NCI-H1694 (cell line): ENCODE data around the gene EPDR1.
"Not testable (repeated sequence)": the region's sequence is repeated elsewhere in the genome, so short reads cannot be mapped to it uniquely, and the experiment has no call there.

ENCODE experiments used
- DNase-seq: peaks from one replicate; lab custom pipeline; 2025; lab: John Stamatoyannopoulos, UW

EPDR1 gene

GRCh38 chr7:37928878-37929277 lies 8.4 kb downstream of the EPDR1 start:
- DNase-seq: no peak

DNA sequence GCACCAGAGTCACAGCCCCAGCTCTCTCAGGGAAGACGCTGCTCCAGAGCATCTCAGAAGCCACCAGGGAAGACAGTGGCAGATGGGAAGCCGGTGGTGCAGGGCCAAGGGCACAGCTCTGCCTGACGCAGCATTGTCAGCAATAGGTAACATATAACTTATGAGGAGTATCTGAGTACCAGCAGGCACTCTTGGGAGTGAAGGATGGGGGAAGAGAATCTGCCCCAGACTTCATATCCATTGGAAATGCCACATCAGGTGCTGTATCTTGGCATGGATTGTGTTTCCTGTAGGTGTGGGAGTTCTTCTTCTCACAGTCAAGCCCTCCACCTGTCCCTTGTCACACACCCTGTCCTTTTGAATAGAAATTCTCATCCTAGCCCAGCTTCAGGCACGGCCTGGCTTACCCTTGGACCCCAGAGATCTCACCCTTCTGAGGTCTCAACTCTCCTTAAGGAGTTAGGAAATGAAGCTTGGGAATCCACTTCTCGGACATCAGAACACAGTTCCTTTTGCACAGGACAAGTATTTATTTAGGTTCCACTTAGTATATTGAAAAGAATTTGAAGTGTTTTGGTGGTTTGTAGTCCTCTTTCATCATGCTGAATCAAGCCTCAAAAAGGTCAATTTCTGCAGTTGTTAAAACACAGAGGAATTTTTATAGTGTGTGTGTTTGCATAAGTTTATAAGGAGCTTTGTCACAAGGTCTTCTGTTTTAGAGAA lies 9.9 kb downstream of the EPDR1 start:
- no peak for DNase-seq

DNA sequence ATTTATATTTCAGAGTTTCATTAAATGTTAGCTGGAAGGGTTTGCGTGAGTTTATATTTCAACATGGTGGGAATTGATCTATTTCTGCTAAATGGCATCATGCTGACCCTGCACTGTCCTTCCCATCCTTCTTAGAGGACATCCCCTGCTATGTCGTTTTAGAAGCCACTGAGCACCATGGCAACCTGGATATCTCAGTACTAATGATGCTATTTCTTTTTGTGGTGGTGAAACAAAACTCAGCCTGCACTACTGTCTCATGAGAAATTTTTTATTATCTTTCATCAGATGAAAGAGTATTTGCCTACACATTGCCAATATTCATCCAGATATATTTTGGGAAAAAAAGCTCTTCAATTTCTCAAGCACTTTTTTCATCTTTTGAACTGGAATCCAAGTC lies 12.1 kb downstream of the EPDR1 start:
- no peak for DNase-seq

DNA sequence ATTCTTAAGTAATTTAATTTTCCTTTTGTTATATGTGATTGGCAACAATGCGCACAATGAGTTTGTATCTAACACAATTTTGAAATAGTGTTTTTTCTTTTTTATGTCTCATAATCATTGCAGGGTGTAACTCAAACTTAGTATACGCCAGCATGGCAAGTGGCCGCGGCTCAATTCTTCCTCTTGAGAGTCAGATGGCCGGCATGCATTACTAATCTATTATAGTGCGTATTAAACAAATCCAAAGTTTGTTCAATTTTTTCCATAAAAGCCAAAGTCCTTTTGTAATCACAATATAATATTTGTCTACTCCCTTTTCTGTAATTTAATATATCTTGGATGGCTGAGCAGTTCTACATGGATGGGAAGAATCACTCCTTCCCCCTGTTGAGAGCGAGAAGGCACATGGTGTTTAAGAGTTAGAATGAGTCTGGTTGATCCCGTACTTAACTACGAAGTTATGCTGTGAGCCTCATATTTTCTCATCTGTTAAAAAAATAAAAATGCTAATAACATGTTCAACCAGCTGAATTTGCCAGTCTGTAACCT lies 12.7 kb downstream of the EPDR1 start:
- DNase-seq: no peak

DNA sequence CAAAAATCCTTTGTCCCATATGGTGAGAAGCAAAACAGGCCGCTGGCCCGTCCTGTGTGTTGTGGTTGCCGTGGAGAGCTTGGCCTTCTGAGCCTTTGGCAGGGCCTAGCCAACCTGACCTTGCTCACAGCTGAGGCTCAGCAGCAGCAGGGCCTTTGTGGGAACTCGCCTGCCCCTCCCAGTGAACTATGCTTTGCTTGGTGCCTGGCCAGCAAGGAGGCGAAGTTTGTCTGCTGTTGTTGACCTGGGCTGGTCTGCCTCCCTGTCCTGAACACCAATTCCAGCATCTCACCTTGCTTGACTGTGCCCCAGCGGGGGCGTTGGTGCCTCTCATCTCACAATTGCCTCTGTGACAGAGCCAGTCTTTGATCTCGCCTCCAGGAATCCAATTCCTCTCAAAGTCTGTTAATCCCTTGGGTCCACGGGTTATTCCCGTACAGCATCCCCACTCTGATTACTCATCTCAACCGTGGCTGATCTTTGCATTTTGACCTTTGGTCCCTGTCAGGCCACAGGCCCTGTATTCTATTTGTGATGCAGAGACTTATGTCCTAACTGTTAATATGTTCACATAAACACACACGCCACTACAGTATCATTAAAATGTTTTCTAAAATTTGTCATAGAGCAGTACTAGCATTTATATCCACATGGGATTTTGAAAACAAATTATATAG lies 22.6 kb downstream of the EPDR1 start:
- no peak for DNase-seq

- DNase-seq: no peak
These were observed 23.7 kb downstream of the EPDR1 start for GRCh38 chr7:37943905-37944736.

DNA sequence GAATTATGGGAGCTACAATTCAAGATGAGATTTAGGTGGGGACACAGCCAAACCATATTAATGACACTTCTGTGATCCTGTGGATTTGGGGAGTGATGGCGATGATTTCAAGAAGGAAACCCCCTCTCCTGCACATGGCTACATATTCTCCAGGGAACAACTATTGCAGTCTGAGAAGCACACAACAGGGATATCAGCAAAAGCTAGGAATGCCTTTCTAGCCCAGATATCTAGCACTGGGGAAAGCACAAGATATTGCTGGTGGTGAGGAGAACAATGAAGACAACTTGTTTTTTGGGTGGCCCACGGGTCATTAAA lies 24.3 kb downstream of the EPDR1 start:
- DNase-seq: no peak

DNA sequence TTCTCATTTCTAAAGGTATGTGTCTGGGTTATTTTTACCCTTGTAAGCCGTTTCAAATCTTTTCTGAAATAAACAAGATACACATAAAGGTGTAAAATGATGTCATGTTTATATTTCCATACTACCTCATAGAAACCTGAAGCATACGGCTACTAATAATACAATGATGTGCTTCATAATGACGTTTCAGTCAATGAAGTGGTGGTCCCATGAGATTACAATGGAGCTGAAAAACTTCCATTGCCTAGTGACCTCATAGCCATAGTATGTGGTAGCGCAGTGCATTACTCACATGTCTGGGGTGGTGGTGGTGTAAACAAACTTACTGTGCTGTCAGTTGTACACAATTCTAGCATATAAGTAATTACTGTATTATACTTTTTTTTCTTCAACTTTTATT lies 24.9 kb downstream of the EPDR1 start:
- no peak for DNase-seq

DNA sequence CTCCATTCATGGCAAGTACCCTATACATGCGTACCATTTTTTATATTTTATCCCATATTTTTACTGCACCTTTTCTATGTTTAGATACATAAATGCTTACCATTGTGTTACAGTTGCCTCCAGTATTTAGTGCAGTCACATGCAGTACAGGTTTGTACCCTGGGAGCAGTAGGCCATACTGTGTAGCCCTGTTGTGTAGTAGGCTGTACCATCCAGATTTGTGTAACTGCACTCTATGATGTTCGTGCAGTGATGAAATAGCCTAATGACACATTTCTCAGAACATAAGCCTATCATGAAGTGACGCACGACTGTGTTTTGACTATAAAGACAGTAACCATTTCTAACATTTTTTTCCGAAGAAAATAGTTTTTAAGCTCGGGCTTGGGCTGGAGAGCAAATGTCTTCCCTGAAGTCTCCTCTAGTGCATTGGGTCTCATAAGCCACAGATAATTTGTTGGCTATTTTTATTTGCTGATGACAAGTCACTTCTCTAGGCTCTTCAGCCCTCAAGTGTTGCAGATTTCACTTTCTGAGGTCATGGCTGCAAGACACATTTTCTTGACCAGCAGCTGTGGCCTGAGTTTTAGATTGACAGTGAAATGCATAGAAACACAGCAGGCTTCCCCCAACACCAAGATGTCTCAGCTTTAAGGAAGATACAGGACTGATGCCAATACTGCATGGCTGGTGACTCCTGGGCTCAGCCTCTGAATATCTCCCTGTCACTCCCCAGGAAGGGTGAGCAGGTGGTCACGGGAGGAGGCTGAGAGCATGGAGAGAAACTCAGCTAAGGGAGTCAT lies 26.9 kb downstream of the EPDR1 start:
- no peak for DNase-seq

GRCh38 chr7:37947941-37948210 lies 27.4 kb downstream of the EPDR1 start:
- no peak for DNase-seq

- DNase-seq: no peak
These were observed 31.8 kb downstream of the EPDR1 start for GRCh38 chr7:37952240-37952639.

DNA sequence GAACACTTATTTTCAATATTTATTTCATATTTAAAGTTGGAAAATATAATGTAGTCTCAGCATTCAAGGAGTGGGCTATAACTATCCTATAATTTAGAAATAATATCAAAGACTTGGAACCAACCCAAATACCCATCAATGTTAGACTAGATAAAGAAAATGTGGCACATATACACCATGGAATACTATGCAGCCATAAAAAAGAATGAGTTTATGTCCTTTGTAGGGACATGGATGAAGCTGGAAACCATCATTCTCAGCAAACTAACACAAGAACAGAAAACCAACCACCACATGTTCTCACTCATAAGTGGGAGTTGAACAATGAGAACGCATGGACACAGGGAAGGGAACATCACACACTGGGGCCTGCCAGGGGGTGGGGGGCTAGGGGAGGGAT lies 33.8 kb downstream of the EPDR1 start:
- not testable (repeated sequence) for DNase-seq

DNA sequence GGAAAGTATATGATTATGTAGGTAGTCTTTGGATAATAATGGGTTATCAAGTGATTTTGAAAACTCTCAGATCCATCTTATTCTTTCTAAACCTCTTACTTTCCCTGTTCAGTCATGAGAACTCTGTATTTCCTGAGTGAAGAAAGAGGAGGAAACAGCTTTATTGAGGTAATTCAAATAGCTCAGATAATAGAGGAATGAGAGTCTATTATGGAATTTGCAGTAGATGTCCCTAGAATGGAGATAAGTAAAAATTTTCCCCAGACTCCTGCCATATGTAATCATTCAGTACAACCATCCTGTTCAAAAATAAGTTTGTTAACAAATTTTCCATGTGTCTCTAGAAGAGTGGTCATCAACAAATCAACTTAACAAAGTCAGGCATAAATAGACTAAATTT lies 36.4 kb downstream of the EPDR1 start:
- no peak for DNase-seq

- no peak for DNase-seq
These were observed 37.0 kb downstream of the EPDR1 start for GRCh38 chr7:37957221-37957970.

GRCh38 chr7:37960483-37960882 lies 40.0 kb downstream of the EPDR1 start:
- DNase-seq: no peak

- DNase-seq: no peak
These were observed 40.8 kb downstream of the EPDR1 start for GRCh38 chr7:37961251-37961650.

GRCh38 chr7:37964196-37964595 lies 43.8 kb downstream of the EPDR1 start:
- DNase-seq: no peak

DNA sequence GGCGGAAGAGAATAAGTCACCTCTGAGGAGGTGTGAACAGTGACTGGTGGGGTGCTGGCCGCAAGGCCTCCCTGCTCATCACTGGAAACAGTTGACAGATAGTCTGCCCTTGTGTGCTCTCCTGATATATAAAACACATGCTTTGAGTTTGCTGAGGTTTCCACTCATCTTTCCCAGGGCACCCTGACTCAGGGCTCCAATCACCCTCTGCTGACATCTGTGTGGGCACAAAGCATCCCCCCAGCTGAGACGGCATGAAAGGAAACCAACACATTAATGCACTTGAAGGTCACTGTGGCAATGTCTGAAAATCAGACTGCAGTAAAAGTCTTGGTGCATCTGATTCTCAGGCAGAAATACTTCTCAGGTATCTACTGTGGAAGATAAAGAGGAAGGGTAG lies 49.8 kb downstream of the EPDR1 start:
- DNase-seq: no peak

GRCh38 chr7:37971491-37971890 lies 51.1 kb downstream of the EPDR1 start:
- no peak for DNase-seq

DNA sequence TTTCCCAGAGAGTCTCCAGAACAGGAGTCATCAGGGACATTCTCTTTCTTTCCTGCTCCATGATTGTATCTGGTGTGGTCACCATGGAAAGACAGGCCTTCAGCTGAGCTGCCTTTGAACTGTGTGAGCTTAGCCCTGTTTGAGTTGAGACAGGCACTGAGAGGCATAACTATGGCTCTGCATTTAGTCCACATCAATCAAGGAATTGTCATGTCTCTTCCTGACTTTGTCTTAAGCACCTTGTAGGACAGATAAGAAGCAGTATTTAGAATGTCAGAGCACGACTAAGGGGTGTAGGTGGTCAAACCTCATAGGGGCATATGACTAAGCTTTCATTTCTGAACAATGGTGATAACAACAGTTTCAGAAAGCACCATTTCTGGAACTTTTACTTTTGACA lies 53.5 kb downstream of the EPDR1 start:
- DNase-seq: no peak

DNA sequence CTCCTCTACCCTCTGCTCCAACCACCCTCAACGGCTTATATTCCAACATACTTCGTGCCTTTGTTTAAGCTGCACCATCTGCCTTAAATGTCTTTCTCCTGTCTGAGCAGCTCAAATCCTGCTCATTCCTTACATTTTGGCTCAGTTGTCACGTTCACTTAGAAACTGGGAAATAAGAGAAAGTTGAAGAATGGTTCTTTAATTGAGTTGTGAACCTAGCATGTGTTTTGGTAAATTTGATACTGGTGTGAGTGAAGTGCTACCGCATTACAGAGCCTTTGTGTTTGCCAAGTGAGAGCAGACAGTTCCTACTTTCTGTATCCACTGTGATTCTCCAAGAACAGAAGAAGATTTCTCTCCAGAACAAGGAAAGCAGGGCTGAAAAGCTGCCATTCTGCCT lies 54.3 kb downstream of the EPDR1 start:
- no peak for DNase-seq

DNA sequence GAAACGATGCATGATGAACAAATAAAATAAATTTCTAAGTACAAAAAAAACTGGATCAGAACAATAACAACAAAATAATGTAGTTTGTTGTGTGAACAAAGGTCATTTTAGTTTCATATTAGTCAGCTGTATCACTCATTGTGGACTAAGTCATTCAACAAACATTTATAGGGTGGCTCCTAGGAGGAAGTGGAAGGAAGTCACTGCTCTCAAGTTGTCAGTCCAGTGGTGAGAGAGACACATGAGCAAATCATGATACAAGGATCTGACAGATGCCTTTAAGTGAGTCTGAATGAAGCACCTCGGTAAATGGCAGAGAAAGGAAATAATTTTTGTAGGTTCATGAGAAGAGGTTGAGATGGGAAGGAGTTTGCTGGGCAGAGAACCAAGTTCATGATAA lies 56.8 kb downstream of the EPDR1 start:
- DNase-seq: no peak
